Mammary epithelial cell (primary cell): ENCODE measurements around the gene ARHGEF28.

Experiments
- CTCF ChIP-seq, 2 donors: IDR thresholded peaks in 1 of 2; conservative IDR thresholded peaks in 1 of 2; 2 replicates each; pipeline ENCODE4 v1.5.1; 2011 to 2012; ENCODE audit warnings: inconsistent platforms in 2 of 2, low read length in 2 of 2, mild to moderate bottlenecking in 2 of 2, control low read depth in 1 of 2, low read depth in 1 of 2; ENCODE audit not compliant: insufficient read depth in 1 of 2; ENCODE audit errors: extremely low read depth in 1 of 2
- EZH2 ChIP-seq: IDR thresholded peaks from 2 replicates; pipeline ENCODE4 v1.6.1; 2012; ENCODE audit warnings: low read length, inconsistent platforms, borderline replicate concordance

- peak in 1 of 2 donors; percentile 32 for TF ChIP-seq CTCF (conservative IDR thresholded peaks at IDR 0.05 in 1 of 2, IDR thresholded peaks at IDR 0.05 in 1 of 2; ENCODE audit: extremely low read depth in 1 of 2, insufficient read depth in 1 of 2, low read depth in 1 of 2, low read length in 2 of 2)
- TF ChIP-seq EZH2 = no peak
Measured at GRCh38 chr5:73901455-73901854, 275.5 kb downstream of the ARHGEF28 start.
